ENCODE measurements around the gene FLOT2.
"Not testable (repeated sequence)": the region's sequence is repeated elsewhere in the genome, so short reads cannot be mapped to it uniquely, and the experiment has no call there.

The FLOT2 gene

DNA sequence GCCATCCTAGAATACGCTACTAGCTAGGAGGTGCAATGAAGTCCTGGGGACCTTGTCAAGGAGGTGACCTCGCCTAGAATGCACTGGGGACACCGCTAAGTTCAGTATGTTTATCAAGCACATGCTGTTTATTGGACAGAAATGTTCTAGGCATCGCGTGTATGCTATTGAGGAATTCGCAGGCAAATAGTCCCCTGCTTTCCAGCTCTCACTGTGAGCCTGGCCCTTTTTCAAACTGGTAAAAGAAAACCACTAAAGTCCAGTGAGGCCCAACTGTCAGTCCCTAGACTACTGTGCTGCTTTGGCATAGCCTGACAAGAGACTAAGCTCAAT lies 53.8 kb downstream of the FLOT2 start:
- DNase-seq (ENCODE audit: low read depth in 2 of 2), result no peak

DNA sequence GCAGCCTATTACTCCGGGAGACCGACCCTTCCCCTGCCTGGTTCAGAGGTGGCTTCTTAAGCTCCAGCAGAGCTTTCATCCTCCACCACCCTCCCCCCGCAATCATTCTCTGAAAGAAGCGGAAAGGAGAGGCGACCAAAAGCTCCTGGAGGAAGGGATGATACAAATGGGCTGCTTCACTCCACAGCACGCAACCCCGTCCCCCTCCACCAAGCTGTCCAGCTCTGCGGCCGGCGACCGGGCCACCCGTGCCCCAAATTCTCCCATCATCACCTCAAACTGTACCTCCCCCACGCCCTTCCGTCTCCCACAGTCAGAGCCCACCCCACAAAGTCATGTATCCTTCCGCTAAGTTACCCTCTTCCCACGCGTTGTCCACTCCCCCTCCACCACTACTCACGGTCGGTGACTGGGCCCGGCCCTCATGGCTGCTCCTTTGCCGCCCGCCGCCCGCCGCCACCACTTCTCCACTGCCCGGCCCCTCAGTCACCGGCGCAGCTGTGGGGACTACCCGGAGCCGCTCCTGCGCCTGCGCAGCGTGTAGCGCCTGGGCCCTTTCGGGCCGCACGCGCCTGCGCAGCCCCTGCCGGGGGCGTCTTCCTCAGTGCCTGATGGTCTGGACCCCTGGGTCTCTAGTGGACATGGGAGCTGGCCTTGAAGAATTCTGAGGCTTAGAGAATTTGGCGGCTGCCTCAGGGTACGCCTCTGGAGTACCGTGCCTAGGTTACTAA lies 55.1 kb downstream of the FLOT2 start, which contains the start of gene FAM222B:
FAM222B (minus strand) TSS at position 509 of the 731 bp plus-strand sequence. CDS start 76,123 bp downstream, outside the sequence.
- peak; percentile 64 to 76 for DNase-seq (ENCODE audit: low read depth in 2 of 2)

DNA sequence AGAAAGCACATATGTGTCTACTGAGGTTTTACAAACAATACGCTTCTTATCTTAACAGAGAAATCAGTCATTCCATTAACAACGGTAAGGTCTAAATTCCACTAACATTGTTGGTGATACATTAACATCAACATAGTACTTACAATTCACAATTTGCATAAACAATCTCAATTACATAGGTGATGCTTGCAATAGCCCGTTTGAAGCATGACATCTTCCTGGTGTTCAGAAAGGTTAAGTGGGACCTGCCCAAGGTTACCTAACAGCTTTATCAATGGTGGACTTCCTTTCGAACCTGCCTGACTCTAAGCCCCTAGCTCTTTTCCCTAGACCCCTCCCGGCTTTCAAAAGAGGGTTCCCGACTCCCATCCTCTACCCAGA lies 55.6 kb downstream of the FLOT2 start:
- no peak for DNase-seq (ENCODE audit: low read depth in 2 of 2)

DNA sequence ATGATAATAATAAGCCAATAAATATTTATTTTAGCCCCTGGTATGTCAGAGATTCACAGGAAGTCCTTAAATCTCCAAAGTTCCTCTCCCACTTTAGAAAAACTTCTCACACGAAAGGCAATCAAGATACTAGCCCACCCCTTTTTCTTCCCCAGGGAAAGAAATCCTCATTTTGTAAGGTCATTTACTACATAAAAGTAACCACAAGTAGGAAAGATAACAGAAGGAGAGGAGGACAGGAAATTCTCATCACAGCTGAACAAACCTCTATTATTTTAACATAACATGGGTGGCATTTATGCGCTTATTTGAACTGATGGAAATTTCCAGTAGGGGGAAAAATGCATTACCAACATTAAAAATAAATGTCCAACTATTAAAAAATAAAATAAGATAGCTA lies 58.3 kb downstream of the FLOT2 start:
- DNase-seq (ENCODE audit: low read depth in 2 of 2), result no peak

DNA sequence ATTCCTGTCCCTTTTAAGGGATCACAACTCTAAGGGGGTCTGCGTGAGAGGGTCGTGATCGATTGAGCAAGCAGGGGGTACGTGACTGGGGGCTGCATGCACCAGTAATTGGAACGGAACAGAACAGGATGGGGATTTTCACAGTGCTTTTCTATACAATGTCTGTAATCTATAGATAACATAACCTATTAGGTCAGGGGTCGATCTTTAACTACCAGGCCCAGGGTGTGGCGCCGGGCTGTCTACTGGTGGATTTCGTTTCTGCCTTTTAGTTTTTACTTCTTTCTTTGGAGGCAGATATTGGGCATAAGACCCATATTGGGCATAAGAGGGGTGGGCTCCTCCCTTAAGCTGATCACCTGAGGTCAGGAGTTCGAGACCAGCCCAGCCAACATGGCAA lies 61.0 kb downstream of the FLOT2 start:
- DNase-seq (ENCODE audit: low read depth in 2 of 2), result not testable (repeated sequence)

DNA sequence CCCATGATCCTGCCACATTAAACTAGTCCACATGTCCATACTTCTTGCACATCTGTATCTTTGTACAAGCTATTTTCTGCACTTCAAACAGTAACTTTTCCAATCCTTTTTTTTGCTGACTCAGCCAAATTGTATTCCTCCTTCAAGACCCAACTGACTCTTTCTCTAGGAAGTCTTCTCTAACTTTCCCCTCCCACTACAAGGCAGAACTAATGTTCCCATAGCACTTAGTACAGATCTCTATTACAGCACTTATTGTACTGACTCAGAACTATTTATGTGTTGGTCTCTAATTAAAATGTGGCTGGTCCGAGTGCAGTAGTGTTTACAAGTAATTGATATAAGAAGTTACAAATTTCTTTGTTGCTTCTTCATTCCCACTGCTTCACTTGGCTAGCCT lies 63.1 kb downstream of the FLOT2 start:
- DNase-seq (ENCODE audit: low read depth in 2 of 2), result no peak
